Measurements from ENCODE around the gene SPATA6. TPM values are rescaled to one million over a fixed set of nuclear protein-coding genes. Genes with fewer than 3 reads are reported as not detected.

SPATA6 gene
- total and polyA plus RNA-seq, 2 experiments from 2014 or later, result 10.6 to 13.3 TPM

GRCh38 chr1:48470481-48470855 lies 1.5 kb downstream of the SPATA6 start:
- H3F3A ChIP-seq (replicated peaks; ENCODE audit: low read depth), result peaks cover 12% of the 10 kb centered on the region
- H3K27ac ChIP-seq (ENCODE audit: low read depth), result no peak overlapping the region
- no peaks in the 10 kb centered on the region for H4K20me1 ChIP-seq (replicated peaks; ENCODE audit: insufficient read depth)
- Mint-ChIP-seq H3K27me3 (ENCODE audit: insufficient read depth, low read depth, poor library complexity) (peaks cover 7% of the 10 kb centered on the region), H3K27ac (peak overlapping the region; percentile 60; the same call in 1 of the 2 replicates), H3K4me1 (peaks cover 34% of the 10 kb centered on the region), H3K9me3 (peaks cover 10% of the 10 kb centered on the region), H3K4me3 (peak overlapping the region; percentile 88), H3K36me3 (ENCODE audit: low read depth) (peaks cover 8% of the 10 kb centered on the region)
- H3K27me3 ChIP-seq (ENCODE audit: insufficient read depth), result no peaks in the 10 kb centered on the region
- peaks cover 20% of the 10 kb centered on the region for H3K79me2 ChIP-seq (replicated peaks; ENCODE audit: insufficient read depth)
- TF ChIP-seq JUNB (IDR thresholded peaks at IDR 0.05; ENCODE audit: unreplicated experiment) (no peak), ZNF331 (CRISPR knock-in tag; IDR thresholded peaks at IDR 0.05; ENCODE audit: low read depth) (no peak), NANOG (IDR thresholded peaks at IDR 0.05; ENCODE audit: borderline replicate concordance) (no peak), STAT1 (IDR thresholded peaks at IDR 0.05; ENCODE audit: unreplicated experiment) (no peak), ETS1 (IDR thresholded peaks at IDR 0.05) (no peak), CREB1 (CRISPR knock-in tag; IDR thresholded peaks at IDR 0.05; ENCODE audit: low read depth) (no peak), EZH2phosphoT487 (IDR thresholded peaks at IDR 0.05; ENCODE audit: unreplicated experiment) (no peak), EZH2 (IDR thresholded peaks at IDR 0.05; ENCODE audit: low read depth, unreplicated experiment) (no peak), POLR2AphosphoS5 (IDR thresholded peaks at IDR 0.05; ENCODE audit: low read depth) (no peak), ZNF114 (CRISPR knock-in tag; IDR thresholded peaks at IDR 0.05) (no peak), REST (IDR thresholded peaks at IDR 0.05; ENCODE audit: unreplicated experiment) (no peak)
- TF ChIP-seq, protein P1, sequence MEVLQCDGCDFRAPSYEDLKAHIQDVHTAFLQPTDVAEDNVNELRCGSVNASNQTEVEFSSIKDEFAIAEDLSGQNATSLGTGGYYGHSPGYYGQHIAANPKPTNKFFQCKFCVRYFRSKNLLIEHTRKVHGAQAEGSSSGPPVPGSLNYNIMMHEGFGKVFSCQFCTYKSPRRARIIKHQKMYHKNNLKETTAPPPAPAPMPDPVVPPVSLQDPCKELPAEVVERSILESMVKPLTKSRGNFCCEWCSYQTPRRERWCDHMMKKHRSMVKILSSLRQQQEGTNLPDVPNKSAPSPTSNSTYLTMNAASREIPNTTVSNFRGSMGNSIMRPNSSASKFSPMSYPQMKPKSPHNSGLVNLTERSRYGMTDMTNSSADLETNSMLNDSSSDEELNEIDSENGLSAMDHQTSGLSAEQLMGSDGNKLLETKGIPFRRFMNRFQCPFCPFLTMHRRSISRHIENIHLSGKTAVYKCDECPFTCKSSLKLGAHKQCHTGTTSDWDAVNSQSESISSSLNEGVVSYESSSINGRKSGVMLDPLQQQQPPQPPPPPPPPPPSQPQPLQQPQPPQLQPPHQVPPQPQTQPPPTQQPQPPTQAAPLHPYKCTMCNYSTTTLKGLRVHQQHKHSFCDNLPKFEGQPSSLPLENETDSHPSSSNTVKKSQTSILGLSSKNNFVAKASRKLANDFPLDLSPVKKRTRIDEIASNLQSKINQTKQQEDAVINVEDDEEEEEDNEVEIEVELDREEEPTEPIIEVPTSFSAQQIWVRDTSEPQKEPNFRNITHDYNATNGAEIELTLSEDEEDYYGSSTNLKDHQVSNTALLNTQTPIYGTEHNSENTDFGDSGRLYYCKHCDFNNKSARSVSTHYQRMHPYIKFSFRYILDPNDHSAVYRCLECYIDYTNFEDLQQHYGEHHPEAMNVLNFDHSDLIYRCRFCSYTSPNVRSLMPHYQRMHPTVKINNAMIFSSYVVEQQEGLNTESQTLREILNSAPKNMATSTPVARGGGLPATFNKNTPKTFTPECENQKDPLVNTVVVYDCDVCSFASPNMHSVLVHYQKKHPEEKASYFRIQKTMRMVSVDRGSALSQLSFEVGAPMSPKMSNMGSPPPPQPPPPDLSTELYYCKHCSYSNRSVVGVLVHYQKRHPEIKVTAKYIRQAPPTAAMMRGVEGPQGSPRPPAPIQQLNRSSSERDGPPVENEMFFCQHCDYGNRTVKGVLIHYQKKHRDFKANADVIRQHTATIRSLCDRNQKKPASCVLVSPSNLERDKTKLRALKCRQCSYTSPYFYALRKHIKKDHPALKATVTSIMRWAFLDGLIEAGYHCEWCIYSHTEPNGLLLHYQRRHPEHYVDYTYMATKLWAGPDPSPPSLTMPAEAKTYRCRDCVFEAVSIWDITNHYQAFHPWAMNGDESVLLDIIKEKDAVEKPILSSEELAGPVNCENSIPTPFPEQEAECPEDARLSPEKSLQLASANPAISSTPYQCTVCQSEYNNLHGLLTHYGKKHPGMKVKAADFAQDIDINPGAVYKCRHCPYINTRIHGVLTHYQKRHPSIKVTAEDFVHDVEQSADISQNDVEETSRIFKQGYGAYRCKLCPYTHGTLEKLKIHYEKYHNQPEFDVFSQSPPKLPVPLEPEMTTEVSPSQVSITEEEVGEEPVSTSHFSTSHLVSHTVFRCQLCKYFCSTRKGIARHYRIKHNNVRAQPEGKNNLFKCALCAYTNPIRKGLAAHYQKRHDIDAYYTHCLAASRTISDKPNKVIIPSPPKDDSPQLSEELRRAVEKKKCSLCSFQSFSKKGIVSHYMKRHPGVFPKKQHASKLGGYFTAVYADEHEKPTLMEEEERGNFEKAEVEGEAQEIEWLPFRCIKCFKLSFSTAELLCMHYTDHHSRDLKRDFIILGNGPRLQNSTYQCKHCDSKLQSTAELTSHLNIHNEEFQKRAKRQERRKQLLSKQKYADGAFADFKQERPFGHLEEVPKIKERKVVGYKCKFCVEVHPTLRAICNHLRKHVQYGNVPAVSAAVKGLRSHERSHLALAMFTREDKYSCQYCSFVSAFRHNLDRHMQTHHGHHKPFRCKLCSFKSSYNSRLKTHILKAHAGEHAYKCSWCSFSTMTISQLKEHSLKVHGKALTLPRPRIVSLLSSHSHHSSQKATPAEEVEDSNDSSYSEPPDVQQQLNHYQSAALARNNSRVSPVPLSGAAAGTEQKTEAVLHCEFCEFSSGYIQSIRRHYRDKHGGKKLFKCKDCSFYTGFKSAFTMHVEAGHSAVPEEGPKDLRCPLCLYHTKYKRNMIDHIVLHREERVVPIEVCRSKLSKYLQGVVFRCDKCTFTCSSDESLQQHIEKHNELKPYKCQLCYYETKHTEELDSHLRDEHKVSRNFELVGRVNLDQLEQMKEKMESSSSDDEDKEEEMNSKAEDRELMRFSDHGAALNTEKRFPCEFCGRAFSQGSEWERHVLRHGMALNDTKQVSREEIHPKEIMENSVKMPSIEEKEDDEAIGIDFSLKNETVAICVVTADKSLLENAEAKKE (CRISPR knock-in tag; IDR thresholded peaks at IDR 0.05), result no peak
- TF ChIP-seq, protein P2, sequence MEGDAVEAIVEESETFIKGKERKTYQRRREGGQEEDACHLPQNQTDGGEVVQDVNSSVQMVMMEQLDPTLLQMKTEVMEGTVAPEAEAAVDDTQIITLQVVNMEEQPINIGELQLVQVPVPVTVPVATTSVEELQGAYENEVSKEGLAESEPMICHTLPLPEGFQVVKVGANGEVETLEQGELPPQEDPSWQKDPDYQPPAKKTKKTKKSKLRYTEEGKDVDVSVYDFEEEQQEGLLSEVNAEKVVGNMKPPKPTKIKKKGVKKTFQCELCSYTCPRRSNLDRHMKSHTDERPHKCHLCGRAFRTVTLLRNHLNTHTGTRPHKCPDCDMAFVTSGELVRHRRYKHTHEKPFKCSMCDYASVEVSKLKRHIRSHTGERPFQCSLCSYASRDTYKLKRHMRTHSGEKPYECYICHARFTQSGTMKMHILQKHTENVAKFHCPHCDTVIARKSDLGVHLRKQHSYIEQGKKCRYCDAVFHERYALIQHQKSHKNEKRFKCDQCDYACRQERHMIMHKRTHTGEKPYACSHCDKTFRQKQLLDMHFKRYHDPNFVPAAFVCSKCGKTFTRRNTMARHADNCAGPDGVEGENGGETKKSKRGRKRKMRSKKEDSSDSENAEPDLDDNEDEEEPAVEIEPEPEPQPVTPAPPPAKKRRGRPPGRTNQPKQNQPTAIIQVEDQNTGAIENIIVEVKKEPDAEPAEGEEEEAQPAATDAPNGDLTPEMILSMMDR (conservative IDR thresholded peaks at IDR 0.05; ENCODE audit: low read depth in 2 of 2), result no peak
- H2AFZ ChIP-seq, result 0 out of 2 replicates have a peak overlapping the region, but pooled peaks have one; percentile 98
- peak overlapping the region; percentile 94 for H3K4me3 ChIP-seq
- DNase-seq (ENCODE audit: low spot score) (peak; percentile 42), ATAC-seq (peak; percentile 10; the same call in 2 of the 3 replicates)
- H3K4me2 ChIP-seq, result peak overlapping the region; percentile 97
- H3K4me1 ChIP-seq (ENCODE audit: insufficient read depth), result peaks cover 27% of the 10 kb centered on the region
- no peaks in the 10 kb centered on the region for H3K9me2 ChIP-seq (ENCODE audit: insufficient read depth)
- H3K36me3 ChIP-seq (ENCODE audit: insufficient read depth), result no peaks in the 10 kb centered on the region
